Astrocyte (in vitro differentiated cells and primary cell): ENCODE measurements around the gene C4orf51. TPM values are rescaled to one million over a fixed set of nuclear protein-coding genes. Genes with fewer than 3 reads are reported as not detected.

ENCODE experiments used
- DNase-seq: peaks from one replicate; pipeline ENCODE4 v3.0.0-alpha.2; 2010; ENCODE audit warnings: low read depth
- FAIRE-seq: peaks from 2 replicates; lab custom pipeline; 2011; peaks lifted over from hg19 to GRCh38; lab: Jason Lieb, UNC
- H2AFZ ChIP-seq: 2 replicates; pipeline ENCODE4 v1.6.0; 2012; ENCODE audit warnings: low read depth, low read length, inconsistent platforms
- H3K27ac ChIP-seq: 2 replicates; pipeline ENCODE4 v1.5.1; 2011; ENCODE audit warnings: low read depth, low read length, inconsistent platforms
- H3K27me3 ChIP-seq: 2 replicates; pipeline ENCODE4 v1.6.0; 2011; ENCODE audit warnings: low read length, inconsistent platforms; ENCODE audit not compliant: insufficient read depth
- H3K36me3 ChIP-seq: 2 replicates; pipeline ENCODE4 v1.5.1; 2011; ENCODE audit warnings: low read length, inconsistent platforms; ENCODE audit not compliant: insufficient read depth
- H3K4me1 ChIP-seq: 2 replicates; pipeline ENCODE4 v1.5.1; 2011; ENCODE audit warnings: low read length, inconsistent platforms; ENCODE audit not compliant: insufficient read depth
- H3K4me2 ChIP-seq: 2 replicates; pipeline ENCODE4 v1.6.0; 2012; ENCODE audit warnings: low read length, inconsistent platforms
- H3K4me3 ChIP-seq: 2 replicates; pipeline ENCODE4 v1.5.1; 2011; ENCODE audit warnings: low read depth, mild to moderate bottlenecking, low read length, inconsistent platforms; ENCODE audit not compliant: insufficient read depth
- H3K79me2 ChIP-seq: 2 replicates; pipeline ENCODE4 v1.6.0; 2012; ENCODE audit warnings: mild to moderate bottlenecking, low read length, inconsistent platforms; ENCODE audit not compliant: insufficient read depth
- H3K9ac ChIP-seq: 2 replicates; pipeline ENCODE4 v1.6.0; 2012; ENCODE audit warnings: mild to moderate bottlenecking, low read length, inconsistent platforms
- H3K9me3 ChIP-seq: 2 replicates; pipeline ENCODE4 v1.5.1; 2012; ENCODE audit warnings: low read depth, mild to moderate bottlenecking, low read length, inconsistent platforms; ENCODE audit not compliant: insufficient read depth
- H4K20me1 ChIP-seq: 2 replicates; pipeline ENCODE4 v1.6.0; 2012; ENCODE audit warnings: low read length, inconsistent platforms; ENCODE audit not compliant: insufficient read depth
- H3K27ac Mint-ChIP-seq: one replicate; pipeline ENCODE4 v1.8.0; 2021; ENCODE audit warnings: mild to moderate bottlenecking, mixed read lengths; ENCODE audit not compliant: unreplicated experiment
- H3K27me3 Mint-ChIP-seq: one replicate; pipeline ENCODE4 v1.8.0; 2021; ENCODE audit warnings: low read depth, mixed read lengths; ENCODE audit not compliant: unreplicated experiment
- H3K36me3 Mint-ChIP-seq: one replicate; pipeline ENCODE4 v1.8.0; 2021; ENCODE audit warnings: low read depth, mixed read lengths; ENCODE audit not compliant: unreplicated experiment
- H3K4me1 Mint-ChIP-seq: one replicate; pipeline ENCODE4 v1.8.0; 2021; ENCODE audit warnings: low read depth, mixed read lengths; ENCODE audit not compliant: unreplicated experiment
- H3K4me3 Mint-ChIP-seq: one replicate; pipeline ENCODE4 v1.8.0; 2021; ENCODE audit warnings: mild to moderate bottlenecking, moderate library complexity, mixed read lengths; ENCODE audit not compliant: unreplicated experiment
- H3K9me3 Mint-ChIP-seq: one replicate; pipeline ENCODE4 v1.8.0; 2021; ENCODE audit warnings: mild to moderate bottlenecking, mixed read lengths; ENCODE audit not compliant: unreplicated experiment
- EZH2 ChIP-seq: IDR thresholded peaks from 2 replicates; pipeline ENCODE4 v1.6.1; 2012; ENCODE audit warnings: mild to moderate bottlenecking, low read length, inconsistent platforms; ENCODE audit not compliant: insufficient read depth
- total RNA-seq: library from RNA; stranded (reverse); gene quantifications from 2 replicates; pipeline ENCODE4 v1.2.1, GENCODE V29; 2021
- TF ChIP-seq, protein P1 (sequence below): IDR thresholded peaks from 2 replicates; pipeline ENCODE4 v1.5.1; 2011; ENCODE audit warnings: low read depth, mild to moderate bottlenecking, inconsistent platforms, low read length, moderate library complexity; ENCODE audit not compliant: insufficient read depth

The C4orf51 gene
- total RNA-seq, 1 donor from 2014 or later = not detected

DNA sequence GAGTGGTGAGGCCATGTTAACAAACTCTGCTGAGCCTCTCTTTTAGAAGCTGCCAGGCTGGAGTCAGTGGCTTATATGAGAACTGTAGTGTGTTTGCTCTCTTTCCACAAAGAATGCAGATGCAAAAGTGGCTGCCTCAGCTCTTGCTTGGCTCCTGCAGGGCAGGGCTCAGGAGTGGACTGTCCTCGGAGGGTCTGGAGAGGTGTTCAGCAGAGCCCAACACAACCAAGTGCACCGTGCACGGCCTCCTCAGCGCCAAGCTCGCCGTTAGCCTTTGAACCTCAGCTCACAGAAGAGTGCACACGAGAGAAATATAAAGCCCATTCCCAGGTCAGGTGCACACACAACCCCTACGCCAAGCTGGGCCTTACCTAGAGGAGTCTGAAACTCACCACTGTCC is 82.8 kb downstream of the C4orf51 start:
- H3K9ac ChIP-seq = no peak overlapping the region
- peaks cover 37% of the 10 kb centered on the region for H3K36me3 ChIP-seq
- Mint-ChIP-seq H3K4me3 (no peak overlapping the region), H3K4me1 (no peaks in the 10 kb centered on the region), H3K36me3 (peaks cover 58% of the 10 kb centered on the region), H3K27ac (no peak overlapping the region), H3K27me3 (no peaks in the 10 kb centered on the region), H3K9me3 (peaks cover 1% of the 10 kb centered on the region)
- no peak for DNase-seq
- no peak overlapping the region for H3K4me3 ChIP-seq
- H3K4me1 ChIP-seq = peaks cover 5% of the 10 kb centered on the region
- H3K27ac ChIP-seq = no peak overlapping the region
- H2AFZ ChIP-seq = no peak overlapping the region
- no peaks in the 10 kb centered on the region for H3K27me3 ChIP-seq
- peaks cover 4% of the 10 kb centered on the region for H4K20me1 ChIP-seq
- no peaks in the 10 kb centered on the region for H3K9me3 ChIP-seq
- no peak for TF ChIP-seq EZH2
- TF ChIP-seq, protein P1, sequence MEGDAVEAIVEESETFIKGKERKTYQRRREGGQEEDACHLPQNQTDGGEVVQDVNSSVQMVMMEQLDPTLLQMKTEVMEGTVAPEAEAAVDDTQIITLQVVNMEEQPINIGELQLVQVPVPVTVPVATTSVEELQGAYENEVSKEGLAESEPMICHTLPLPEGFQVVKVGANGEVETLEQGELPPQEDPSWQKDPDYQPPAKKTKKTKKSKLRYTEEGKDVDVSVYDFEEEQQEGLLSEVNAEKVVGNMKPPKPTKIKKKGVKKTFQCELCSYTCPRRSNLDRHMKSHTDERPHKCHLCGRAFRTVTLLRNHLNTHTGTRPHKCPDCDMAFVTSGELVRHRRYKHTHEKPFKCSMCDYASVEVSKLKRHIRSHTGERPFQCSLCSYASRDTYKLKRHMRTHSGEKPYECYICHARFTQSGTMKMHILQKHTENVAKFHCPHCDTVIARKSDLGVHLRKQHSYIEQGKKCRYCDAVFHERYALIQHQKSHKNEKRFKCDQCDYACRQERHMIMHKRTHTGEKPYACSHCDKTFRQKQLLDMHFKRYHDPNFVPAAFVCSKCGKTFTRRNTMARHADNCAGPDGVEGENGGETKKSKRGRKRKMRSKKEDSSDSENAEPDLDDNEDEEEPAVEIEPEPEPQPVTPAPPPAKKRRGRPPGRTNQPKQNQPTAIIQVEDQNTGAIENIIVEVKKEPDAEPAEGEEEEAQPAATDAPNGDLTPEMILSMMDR = no peak
- no peak overlapping the region for H3K4me2 ChIP-seq
- no peaks in the 10 kb centered on the region for H3K79me2 ChIP-seq
- no peak for FAIRE-seq

DNA sequence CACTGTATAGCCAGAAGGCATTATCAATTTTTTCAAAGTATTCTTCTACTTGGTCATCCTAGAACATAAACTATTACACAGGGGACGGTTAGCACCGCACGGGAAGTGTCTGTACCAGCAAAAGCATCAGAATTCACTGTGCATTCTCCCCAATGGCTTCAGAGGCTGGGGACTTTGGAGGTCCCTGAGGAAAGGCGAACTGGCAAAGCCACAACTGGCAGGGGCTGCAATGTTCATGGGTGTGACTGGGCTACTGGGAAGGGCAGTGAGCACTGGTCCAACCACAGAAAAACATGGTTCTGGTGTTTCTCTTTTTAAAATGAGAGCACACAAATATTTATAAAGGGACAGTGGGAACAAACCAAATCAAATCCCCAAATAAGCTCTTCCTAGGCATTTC is 83.5 kb downstream of the C4orf51 start:
- FAIRE-seq = no peak
- peaks cover 5% of the 10 kb centered on the region for H3K4me1 ChIP-seq
- no peak overlapping the region for H3K4me3 Mint-ChIP-seq

DNA sequence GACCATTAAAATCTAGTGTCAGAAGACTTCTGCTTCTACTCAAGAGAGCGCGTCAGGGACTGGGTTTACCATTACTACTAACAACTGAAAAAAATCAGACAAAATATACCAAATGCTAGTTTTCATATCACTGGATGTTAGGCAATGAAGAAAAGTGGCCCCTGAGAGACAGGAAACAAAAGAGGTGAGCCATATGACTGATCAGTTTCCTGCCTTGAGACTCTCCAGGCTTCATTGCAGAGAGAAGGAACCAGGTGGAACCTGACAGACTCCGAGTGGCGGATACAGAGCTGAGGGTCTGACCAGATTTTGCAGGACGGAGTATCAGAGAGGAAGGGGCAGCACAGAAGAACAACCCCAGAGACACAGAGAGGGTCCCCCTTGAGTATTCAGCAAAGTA is 86.3 kb downstream of the C4orf51 start:
- H3K27me3 ChIP-seq = no peaks in the 10 kb centered on the region
- H4K20me1 ChIP-seq = no peaks in the 10 kb centered on the region
- no peak overlapping the region for H3K9ac ChIP-seq
- no peaks in the 10 kb centered on the region for H3K4me1 Mint-ChIP-seq
- H3K4me3 Mint-ChIP-seq = no peak overlapping the region
- no peak overlapping the region for H3K4me2 ChIP-seq
- H2AFZ ChIP-seq = no peak overlapping the region
- TF ChIP-seq, protein P1 = no peak
- TF ChIP-seq EZH2 = no peak
- H3K36me3 Mint-ChIP-seq = peaks cover 40% of the 10 kb centered on the region
- H3K4me3 ChIP-seq = no peak overlapping the region
- H3K27ac Mint-ChIP-seq = no peak overlapping the region
- peaks cover 5% of the 10 kb centered on the region for H3K4me1 ChIP-seq
- no peaks in the 10 kb centered on the region for H3K9me3 ChIP-seq
- H3K9me3 Mint-ChIP-seq = no peaks in the 10 kb centered on the region
- H3K27ac ChIP-seq = no peak overlapping the region
- FAIRE-seq (no peak), DNase-seq (no peak)
- H3K36me3 ChIP-seq = peaks cover 22% of the 10 kb centered on the region
- no peaks in the 10 kb centered on the region for H3K79me2 ChIP-seq
- no peaks in the 10 kb centered on the region for H3K27me3 Mint-ChIP-seq

More for the DNA sequence above, 83.5 kb downstream of the C4orf51 start:
- H3K4me2 ChIP-seq = no peak overlapping the region
- Mint-ChIP-seq H3K27me3 (no peaks in the 10 kb centered on the region), H3K36me3 (peaks cover 58% of the 10 kb centered on the region), H3K27ac (no peak overlapping the region), H3K4me1 (no peaks in the 10 kb centered on the region), H3K9me3 (peaks cover 1% of the 10 kb centered on the region)
- H3K79me2 ChIP-seq = no peaks in the 10 kb centered on the region
- H3K9ac ChIP-seq = no peak overlapping the region
- peaks cover 4% of the 10 kb centered on the region for H4K20me1 ChIP-seq
- H3K9me3 ChIP-seq = no peaks in the 10 kb centered on the region
- TF ChIP-seq, protein P1 = no peak
- no peak for TF ChIP-seq EZH2
- DNase-seq = no peak
- H3K4me3 ChIP-seq = no peak overlapping the region
- peaks cover 34% of the 10 kb centered on the region for H3K36me3 ChIP-seq
- H3K27ac ChIP-seq = no peak overlapping the region
- no peaks in the 10 kb centered on the region for H3K27me3 ChIP-seq
- no peak overlapping the region for H2AFZ ChIP-seq
